HepG2 (cell line): ENCODE data around the gene FBF1. TPM values are rescaled to one million over a fixed set of nuclear protein-coding genes. Genes with fewer than 3 reads are reported as not detected.

Experiments used
- ADNP ChIP-seq: sonication (generic); formaldehyde crosslinking; IDR thresholded peaks from 2 replicates; pipeline ENCODE4 v1.4.0; 2020; ENCODE audit warnings: missing genetic modification reagents
- ATF1 ChIP-seq: IDR thresholded peaks from 2 replicates; pipeline ENCODE4 v1.6.1; 2016; ENCODE audit warnings: mild to moderate bottlenecking, control low read depth
- ATF7 ChIP-seq, 2 experiments: fragments of 450-650 bp in 1 of 2; sonication (generic) in 1 of 2; formaldehyde crosslinking in 1 of 2; IDR thresholded peaks; 2 replicates each; pipeline versions ENCODE4 v1.4.0 to v1.6.1; 2016 to 2020; ENCODE audit warnings: antibody characterized with exemption in 1 of 2, mild to moderate bottlenecking in 1 of 2, missing genetic modification reagents in 1 of 2
- FOSL2 ChIP-seq: sonication (generic); formaldehyde crosslinking; IDR thresholded peaks from 2 replicates; pipeline ENCODE4 v1.4.0; 2020; ENCODE audit warnings: missing genetic modification reagents
- GFI1 ChIP-seq: sonication (generic); formaldehyde crosslinking; IDR thresholded peaks from 2 replicates; pipeline ENCODE4 v1.5.0; 2020; ENCODE audit warnings: missing genetic modification reagents, mild to moderate bottlenecking, borderline replicate concordance
- GLI4 ChIP-seq: sonication (generic); formaldehyde crosslinking; IDR thresholded peaks from 2 replicates; pipeline ENCODE4 v1.5.1; 2020; ENCODE audit warnings: missing genetic modification reagents, mild to moderate bottlenecking, moderate library complexity, borderline replicate concordance
- HNRNPK ChIP-seq: fragments of 200-400 bp; formaldehyde crosslinking; IDR thresholded peaks from 2 replicates; pipeline ENCODE4 v1.6.1; 2018; ENCODE audit warnings: low read length, low read depth, moderate library complexity, mild to moderate bottlenecking; ENCODE audit not compliant: poor library complexity, severe bottlenecking
- HNRNPL ChIP-seq: fragments of 200-400 bp; formaldehyde crosslinking; IDR thresholded peaks from 2 replicates; pipeline ENCODE4 v1.6.1; 2017; ENCODE audit warnings: mild to moderate bottlenecking, low read depth, low read length
- MLLT10 ChIP-seq: sonication (generic); formaldehyde crosslinking; IDR thresholded peaks from 2 replicates; pipeline ENCODE4 v1.4.0; 2020; ENCODE audit warnings: missing genetic modification reagents
- NCOA2 ChIP-seq: sonication (generic); formaldehyde crosslinking; IDR thresholded peaks from 2 replicates; pipeline ENCODE4 v1.8.0; 2022; ENCODE audit warnings: inconsistent platforms
- POGZ ChIP-seq: sonication (generic); formaldehyde crosslinking; IDR thresholded peaks from 2 replicates; pipeline ENCODE4 v1.4.0; 2020; ENCODE audit warnings: mild to moderate bottlenecking, missing genetic modification reagents
- PPARG ChIP-seq: conservative IDR thresholded peaks from 2 replicates; pipeline ENCODE4 v1.6.1; 2016; ENCODE audit warnings: missing biosample characterization, missing genetic modification reagents
- PRDM15 ChIP-seq: sonication (generic); formaldehyde crosslinking; IDR thresholded peaks from 2 replicates; pipeline ENCODE4 v1.4.0; 2020; ENCODE audit warnings: missing genetic modification reagents
- TAF1 ChIP-seq: sonication (generic); formaldehyde crosslinking; IDR thresholded peaks from 2 replicates; pipeline ENCODE4 v1.4.0; 2020; ENCODE audit warnings: missing genetic modification reagents
- TEAD3 ChIP-seq: optimal IDR thresholded peaks from 2 replicates; pipeline ENCODE3; 2016; ENCODE audit warnings: borderline replicate concordance
- TOE1 ChIP-seq: sonication (generic); formaldehyde crosslinking; IDR thresholded peaks from 2 replicates; pipeline ENCODE4 v1.4.0; 2020; ENCODE audit warnings: mild to moderate bottlenecking, missing genetic modification reagents
- ZBTB20 ChIP-seq: sonication (generic); formaldehyde crosslinking; IDR thresholded peaks from 2 replicates; pipeline ENCODE4 v1.8.1; 2023; ENCODE audit warnings: missing genetic modification reagents, low read depth, mild to moderate bottlenecking, borderline replicate concordance
- ZNF24 ChIP-seq: fragments of 450-650 bp; IDR thresholded peaks from 2 replicates; pipeline ENCODE4 v1.6.1; 2017; ENCODE audit warnings: antibody characterized with exemption, mild to moderate bottlenecking
- ZNF260 ChIP-seq: sonication (generic); formaldehyde crosslinking; IDR thresholded peaks from 2 replicates; pipeline ENCODE4 v1.4.0; 2020; ENCODE audit warnings: missing genetic modification reagents, low read depth, mild to moderate bottlenecking, borderline replicate concordance
- ZNF331 ChIP-seq: sonication (generic); formaldehyde crosslinking; IDR thresholded peaks from 2 replicates; pipeline ENCODE4 v1.4.0; 2020; ENCODE audit warnings: missing genetic modification reagents
- ZNF841 ChIP-seq: sonication (generic); formaldehyde crosslinking; IDR thresholded peaks from 2 replicates; pipeline ENCODE4 v1.8.1; 2023; ENCODE audit warnings: missing genetic modification reagents, borderline replicate concordance
- polyA plus RNA-seq, 8 experiments: library from polyadenylated mRNA; depleted of rRNA in 3 of 8; stranded (reverse) in 7 of 8; unstranded in 1 of 8; fragments of >200 nt; fragmentation: Illumina TruSeq in 4 of 8; extraction: Trizol in 4 of 8; gene quantifications; 2 replicates each; pipeline versions ENCODE4 v1.2.1 to v1.2.3, GENCODE V29; 2011 to 2016; ENCODE audit warnings: low read depth in 4 of 8, missing spikeins in 1 of 8, mixed read lengths in 1 of 8; ENCODE audit not compliant: insufficient read depth in 1 of 8
- total RNA-seq, 5 experiments: library from RNA; depleted of rRNA; stranded (reverse); fragments of >200 nt; fragmentation: Illumina TruSeq; extraction: Trizol; gene quantifications; 2 replicates each; pipeline ENCODE4 v1.2.3, GENCODE V29; 2016; ENCODE audit warnings: low read depth in 1 of 5
- TF ChIP-seq, protein P1 (sequence below): sonication (generic); formaldehyde crosslinking; IDR thresholded peaks from 2 replicates; pipeline ENCODE4 v1.5.0; 2020; ENCODE audit warnings: missing genetic modification reagents
- TF ChIP-seq, protein P2 (sequence below): sonication (generic); formaldehyde crosslinking; IDR thresholded peaks from 2 replicates; pipeline ENCODE4 v1.5.0; 2020; ENCODE audit warnings: mild to moderate bottlenecking, missing genetic modification reagents, moderate library complexity

The FBF1 gene
- total and polyA plus RNA-seq, 2 of the 13 experiments (the other 11 are each of a cell fraction or from before 2014, with no cell fraction given), result 2.4 to 8.1 TPM

- peak; percentile 40; the same call in 1 of the 2 replicates for TF ChIP-seq ZBTB20 (CRISPR knock-in tag)
- TF ChIP-seq MLLT10 (CRISPR knock-in tag), result 0 out of 2 replicates have a peak, but pooled peaks have one; percentile 52
- TF ChIP-seq, protein P1, sequence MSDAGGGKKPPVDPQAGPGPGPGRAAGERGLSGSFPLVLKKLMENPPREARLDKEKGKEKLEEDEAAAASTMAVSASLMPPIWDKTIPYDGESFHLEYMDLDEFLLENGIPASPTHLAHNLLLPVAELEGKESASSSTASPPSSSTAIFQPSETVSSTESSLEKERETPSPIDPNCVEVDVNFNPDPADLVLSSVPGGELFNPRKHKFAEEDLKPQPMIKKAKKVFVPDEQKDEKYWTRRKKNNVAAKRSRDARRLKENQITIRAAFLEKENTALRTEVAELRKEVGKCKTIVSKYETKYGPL, result peak; percentile 79
- no peak for TF ChIP-seq NCOA2 (CRISPR knock-in tag)
- no peak for TF ChIP-seq ADNP (CRISPR knock-in tag)
- 0 out of 2 replicates have a peak, but pooled peaks have one; percentile 73 for TF ChIP-seq ZNF841 (CRISPR knock-in tag)
- 0 out of 2 replicates have a peak, but pooled peaks have one; percentile 5 for TF ChIP-seq TOE1 (CRISPR knock-in tag)
- TF ChIP-seq ZNF331 (CRISPR knock-in tag), result no peak
- TF ChIP-seq PPARG (CRISPR knock-in tag), result 0 out of 2 replicates have a peak, but pooled peaks have one; percentile 16
- TF ChIP-seq HNRNPK, result peak; percentile 97
- peak; percentile 33; the same call in 1 of the 2 replicates for TF ChIP-seq GFI1
- no peak for TF ChIP-seq ATF7 (IDR thresholded peaks at IDR 0.05)
- TF ChIP-seq ATF7 (CRISPR knock-in tag; IDR thresholded peaks at IDR 0.05), result no peak; the same call in 1 of the 2 replicates
- peak; percentile 46 for TF ChIP-seq TEAD3
- peak; percentile 99 for TF ChIP-seq HNRNPL
- TF ChIP-seq ATF1, result no peak
- TF ChIP-seq, protein P2, sequence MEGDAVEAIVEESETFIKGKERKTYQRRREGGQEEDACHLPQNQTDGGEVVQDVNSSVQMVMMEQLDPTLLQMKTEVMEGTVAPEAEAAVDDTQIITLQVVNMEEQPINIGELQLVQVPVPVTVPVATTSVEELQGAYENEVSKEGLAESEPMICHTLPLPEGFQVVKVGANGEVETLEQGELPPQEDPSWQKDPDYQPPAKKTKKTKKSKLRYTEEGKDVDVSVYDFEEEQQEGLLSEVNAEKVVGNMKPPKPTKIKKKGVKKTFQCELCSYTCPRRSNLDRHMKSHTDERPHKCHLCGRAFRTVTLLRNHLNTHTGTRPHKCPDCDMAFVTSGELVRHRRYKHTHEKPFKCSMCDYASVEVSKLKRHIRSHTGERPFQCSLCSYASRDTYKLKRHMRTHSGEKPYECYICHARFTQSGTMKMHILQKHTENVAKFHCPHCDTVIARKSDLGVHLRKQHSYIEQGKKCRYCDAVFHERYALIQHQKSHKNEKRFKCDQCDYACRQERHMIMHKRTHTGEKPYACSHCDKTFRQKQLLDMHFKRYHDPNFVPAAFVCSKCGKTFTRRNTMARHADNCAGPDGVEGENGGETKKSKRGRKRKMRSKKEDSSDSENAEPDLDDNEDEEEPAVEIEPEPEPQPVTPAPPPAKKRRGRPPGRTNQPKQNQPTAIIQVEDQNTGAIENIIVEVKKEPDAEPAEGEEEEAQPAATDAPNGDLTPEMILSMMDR (CRISPR knock-in tag), result peak; percentile 73
- no peak for TF ChIP-seq ZNF24
- TF ChIP-seq PRDM15 (CRISPR knock-in tag), result no peak
- TF ChIP-seq GLI4, result peak; percentile 39; the same call in 1 of the 2 replicates
- TF ChIP-seq FOSL2 (CRISPR knock-in tag), result peak; percentile 80
- TF ChIP-seq ZNF260 (CRISPR knock-in tag), result 0 out of 2 replicates have a peak, but pooled peaks have one; percentile 18
- peak; percentile 70; the same call in 1 of the 2 replicates for TF ChIP-seq POGZ (CRISPR knock-in tag)
- TF ChIP-seq TAF1 (CRISPR knock-in tag), result peak; percentile 2; the same call in 1 of the 2 replicates
These were observed 63.7 kb downstream of the FBF1 start (continued) for GRCh38 chr17:75876938-75877751.
